Esophagus squamous epithelium (tissue), 4 donors: ENCODE results near the gene TIMM23B.
"Not testable (repeated sequence)": the region's sequence is repeated elsewhere in the genome, so short reads cannot be mapped to it uniquely, and the experiment has no call there.

ENCODE experiments used
- CTCF ChIP-seq, 6 experiments: fragments of 450-650 bp in 4 of 6; fragments of 200-600 bp in 2 of 6; sonication (generic) in 2 of 6; IDR thresholded peaks; one replicate each; pipeline ENCODE4 v1.5.1; 2016 to 2019; ENCODE audit warnings: antibody characterized with exemption in 6 of 6, mild to moderate bottlenecking in 4 of 6, moderate library complexity in 4 of 6
- POLR2A ChIP-seq, 4 donors: fragments of 450-650 bp; IDR thresholded peaks; one replicate each; pipeline ENCODE4 v1.6.1; 2017; ENCODE audit warnings: antibody characterized with exemption in 4 of 4, mild to moderate bottlenecking in 4 of 4, moderate library complexity in 3 of 4

GRCh38 chr10:49900406-49900805, 41.4 kb upstream of the TIMM23B start:
- TF ChIP-seq CTCF, POLR2A (IDR thresholded peaks at IDR 0.05): not testable (repeated sequence)
